Right atrium auricular region (tissue), 2 donors: ENCODE results near the gene SNAI1. TPM values are rescaled to one million over a fixed set of nuclear protein-coding genes. Genes with fewer than 3 reads are reported as not detected.
"Not testable (repeated sequence)": the region's sequence is repeated elsewhere in the genome, so short reads cannot be mapped to it uniquely, and the experiment has no call there.

ENCODE experiments used
- DNase-seq: peaks from one replicate; pipeline ENCODE4 v3.0.0-alpha.2; 2019; ENCODE audit warnings: low spot score
- H3K27ac ChIP-seq, 2 donors: fragments of 200-600 bp; sonication (generic); 1 replicate in 1 of 2; 2 replicates in 1 of 2; pipeline ENCODE4 v1.5.1; 2016 to 2019
- H3K27me3 ChIP-seq, 2 donors: fragments of 200-600 bp; sonication (generic); one replicate each; pipeline versions ENCODE4 v1.5.1 to v1.6.0; 2017 to 2019
- H3K36me3 ChIP-seq: fragments of 200-600 bp; sonication (generic); one replicate; pipeline ENCODE4 v1.5.1; 2016
- H3K4me1 ChIP-seq, 2 donors: fragments of 200-600 bp; sonication (generic); one replicate each; pipeline versions ENCODE4 v1.5.1 to v1.6.0; 2017 to 2019
- H3K4me3 ChIP-seq, 2 donors: fragments of 200-600 bp; sonication (generic); 1 replicate in 1 of 2; 2 replicates in 1 of 2; pipeline ENCODE4 v1.5.1; 2017 to 2019; ENCODE audit warnings: mild to moderate bottlenecking in 1 of 2, moderate library complexity in 1 of 2
- H3K9me3 ChIP-seq, 2 donors: fragments of 200-600 bp; sonication (generic); one replicate each; pipeline ENCODE4 v1.5.1; 2019
- total RNA-seq, 2 donors: library from RNA; depleted of rRNA; stranded (reverse); fragments of >200 nt; gene quantifications; one replicate each; pipeline ENCODE4 v1.1.0, GENCODE V29; 2016
- TF ChIP-seq, protein P1 (sequence below), 2 donors: fragments of 200-600 bp; sonication (generic); IDR thresholded peaks; one replicate each; pipeline ENCODE4 v1.5.1; 2019; ENCODE audit warnings: antibody characterized with exemption in 2 of 2

SNAI1 gene
- total RNA-seq, 2 donors from 2014 or later: 4.3 to 4.4 TPM

DNA sequence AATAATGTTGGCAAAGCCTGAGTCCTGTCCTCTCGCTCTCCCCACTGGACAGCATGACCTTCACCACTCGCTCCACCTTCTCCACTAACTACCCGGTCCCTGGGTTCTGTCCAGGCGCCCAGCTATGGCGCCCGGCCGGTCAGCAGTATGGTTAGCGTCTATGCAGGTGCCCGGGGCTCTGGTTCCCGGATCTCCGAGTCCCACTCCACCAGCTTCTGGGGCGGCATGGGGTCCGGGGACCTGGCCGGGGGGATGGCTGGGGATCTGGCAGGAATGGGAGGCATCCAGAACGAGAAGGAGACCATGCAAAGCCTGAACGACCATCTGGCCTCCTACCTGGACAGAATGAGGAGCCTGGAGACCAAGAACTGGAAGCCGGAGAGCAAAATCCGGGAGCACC, 26.1 kb upstream of the SNAI1 start:
- H3K4me1 ChIP-seq: peaks cover 0 to 11% of the 10 kb centered on the region in 2 donors
- no peak overlapping the region for H3K27ac ChIP-seq
- no peak for DNase-seq
- no peak overlapping the region for H3K4me3 ChIP-seq
- peaks cover 46% of the 10 kb centered on the region for H3K36me3 ChIP-seq
- no peaks in the 10 kb centered on the region for H3K27me3 ChIP-seq
- TF ChIP-seq, protein P1, sequence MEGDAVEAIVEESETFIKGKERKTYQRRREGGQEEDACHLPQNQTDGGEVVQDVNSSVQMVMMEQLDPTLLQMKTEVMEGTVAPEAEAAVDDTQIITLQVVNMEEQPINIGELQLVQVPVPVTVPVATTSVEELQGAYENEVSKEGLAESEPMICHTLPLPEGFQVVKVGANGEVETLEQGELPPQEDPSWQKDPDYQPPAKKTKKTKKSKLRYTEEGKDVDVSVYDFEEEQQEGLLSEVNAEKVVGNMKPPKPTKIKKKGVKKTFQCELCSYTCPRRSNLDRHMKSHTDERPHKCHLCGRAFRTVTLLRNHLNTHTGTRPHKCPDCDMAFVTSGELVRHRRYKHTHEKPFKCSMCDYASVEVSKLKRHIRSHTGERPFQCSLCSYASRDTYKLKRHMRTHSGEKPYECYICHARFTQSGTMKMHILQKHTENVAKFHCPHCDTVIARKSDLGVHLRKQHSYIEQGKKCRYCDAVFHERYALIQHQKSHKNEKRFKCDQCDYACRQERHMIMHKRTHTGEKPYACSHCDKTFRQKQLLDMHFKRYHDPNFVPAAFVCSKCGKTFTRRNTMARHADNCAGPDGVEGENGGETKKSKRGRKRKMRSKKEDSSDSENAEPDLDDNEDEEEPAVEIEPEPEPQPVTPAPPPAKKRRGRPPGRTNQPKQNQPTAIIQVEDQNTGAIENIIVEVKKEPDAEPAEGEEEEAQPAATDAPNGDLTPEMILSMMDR (IDR thresholded peaks at IDR 0.05): no peak
- H3K9me3 ChIP-seq: no peaks in the 10 kb centered on the region

DNA sequence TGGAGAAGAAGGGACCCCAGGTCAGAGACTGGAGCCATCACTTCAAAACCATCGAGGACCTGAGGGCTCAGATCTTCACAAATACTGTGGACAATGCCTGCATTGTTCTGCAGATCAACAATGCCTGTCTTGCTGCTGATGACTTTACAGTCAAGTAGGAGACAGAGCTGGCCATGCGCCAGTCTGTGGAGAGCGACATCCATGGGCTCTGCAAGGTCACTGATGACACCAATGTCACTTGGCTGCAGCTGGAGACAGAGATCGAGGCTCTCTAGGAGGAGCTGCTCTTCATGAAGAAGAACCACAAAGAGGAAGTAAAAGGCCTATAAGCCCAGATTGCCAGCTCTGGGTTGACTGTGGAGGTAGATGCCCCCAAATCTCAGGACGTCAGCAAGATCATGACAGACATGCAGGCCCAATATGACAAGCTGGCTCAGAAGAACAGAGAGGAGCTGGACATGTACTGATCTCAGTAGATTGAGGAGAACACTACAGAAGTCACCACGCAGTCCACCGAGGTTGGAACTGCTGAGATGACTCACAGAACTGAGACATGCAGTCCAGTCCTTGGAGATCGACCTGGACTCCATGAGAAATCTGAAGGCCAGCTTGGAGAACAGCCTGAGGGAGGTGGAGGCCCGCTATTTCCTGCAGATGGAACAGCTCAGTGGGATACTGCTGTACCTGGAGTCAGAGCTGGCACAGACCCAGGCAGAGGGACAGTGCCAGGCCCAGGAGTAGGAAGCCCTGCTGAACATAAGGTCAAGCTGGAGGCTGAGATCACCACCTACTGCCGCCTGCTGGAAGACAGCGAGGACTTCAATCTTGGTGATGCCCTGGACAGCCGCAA, 25.5 kb upstream of the SNAI1 start:
- H3K36me3 ChIP-seq: peaks cover 40% of the 10 kb centered on the region

DNA sequence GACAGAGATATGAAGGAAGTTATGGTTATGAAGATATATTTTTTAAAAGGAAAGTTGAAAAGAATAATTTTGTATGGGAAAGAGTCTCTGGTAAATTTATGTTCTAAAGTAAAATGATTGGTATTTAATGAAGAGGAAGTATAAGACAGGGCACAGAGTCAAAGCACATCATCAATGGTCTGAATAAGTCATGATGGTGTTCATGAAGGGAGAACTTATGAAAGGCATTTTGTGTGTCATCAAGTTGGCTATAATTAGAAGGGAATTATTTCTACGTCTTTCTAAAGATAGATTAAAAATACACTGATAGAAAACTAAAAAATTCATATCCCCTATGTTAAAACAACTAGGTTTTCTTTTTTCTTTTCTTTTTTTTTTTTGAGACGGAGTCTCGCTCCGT, 21.4 kb upstream of the SNAI1 start:
- no peak overlapping the region for H3K4me3 ChIP-seq
- TF ChIP-seq, protein P1 (IDR thresholded peaks at IDR 0.05): no peak
- H3K27ac ChIP-seq: no peak overlapping the region
- H3K27me3 ChIP-seq: no peaks in the 10 kb centered on the region
- no peak for DNase-seq
- H3K36me3 ChIP-seq: peaks cover 4% of the 10 kb centered on the region
- no peaks in the 10 kb centered on the region for H3K9me3 ChIP-seq
- H3K4me1 ChIP-seq: peaks cover 0 to 10% of the 10 kb centered on the region in 2 donors

More for the DNA sequence above, 25.5 kb upstream of the SNAI1 start:
- not testable (repeated sequence) for H3K27ac ChIP-seq, H3K9me3 ChIP-seq, H3K27me3 ChIP-seq, H3K4me3 ChIP-seq
- peaks cover 0 to 11% of the 10 kb centered on the region in 2 donors for H3K4me1 ChIP-seq
- peak; percentile 64 for DNase-seq

DNA sequence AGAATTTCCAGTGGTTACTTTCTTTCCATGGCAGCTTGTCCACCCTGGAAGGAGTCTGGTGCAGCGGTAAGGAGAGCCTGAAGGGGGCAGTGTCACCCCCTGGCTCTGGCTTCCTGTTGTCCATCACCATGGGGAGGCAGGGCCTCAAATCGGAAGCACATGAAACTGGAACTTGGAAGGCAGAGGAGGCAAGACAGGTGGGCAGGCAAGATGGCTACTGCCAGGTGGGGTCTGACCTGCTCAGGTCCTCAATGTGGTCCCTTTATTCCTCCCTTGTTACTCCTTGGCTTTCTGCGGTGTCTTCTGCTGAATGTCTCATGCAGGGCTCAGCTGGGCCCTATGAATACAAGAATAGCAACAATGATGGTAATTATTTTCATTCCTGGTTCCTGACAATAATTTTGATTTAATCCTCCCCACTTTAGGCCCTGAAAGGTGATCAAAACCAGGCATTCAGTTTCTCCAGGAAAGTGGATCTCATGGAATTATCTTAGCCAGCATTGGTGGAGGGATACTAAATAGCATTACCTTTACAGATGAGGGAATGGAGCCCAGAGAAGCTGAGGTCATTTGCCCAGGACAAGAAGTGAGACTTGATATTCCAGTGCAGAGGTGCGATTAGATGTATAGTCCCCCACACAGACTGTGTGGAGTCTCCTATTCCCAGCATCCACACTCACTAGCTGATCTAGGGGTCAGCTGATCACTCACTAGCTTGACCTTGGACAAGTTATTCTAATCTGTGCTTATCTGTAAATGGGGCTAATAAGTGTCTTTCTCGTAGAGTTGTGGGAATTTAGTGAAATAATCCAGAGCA, 17.6 kb upstream of the SNAI1 start:
- no peaks in the 10 kb centered on the region for H3K36me3 ChIP-seq
- no peak overlapping the region for H3K27ac ChIP-seq

DNA sequence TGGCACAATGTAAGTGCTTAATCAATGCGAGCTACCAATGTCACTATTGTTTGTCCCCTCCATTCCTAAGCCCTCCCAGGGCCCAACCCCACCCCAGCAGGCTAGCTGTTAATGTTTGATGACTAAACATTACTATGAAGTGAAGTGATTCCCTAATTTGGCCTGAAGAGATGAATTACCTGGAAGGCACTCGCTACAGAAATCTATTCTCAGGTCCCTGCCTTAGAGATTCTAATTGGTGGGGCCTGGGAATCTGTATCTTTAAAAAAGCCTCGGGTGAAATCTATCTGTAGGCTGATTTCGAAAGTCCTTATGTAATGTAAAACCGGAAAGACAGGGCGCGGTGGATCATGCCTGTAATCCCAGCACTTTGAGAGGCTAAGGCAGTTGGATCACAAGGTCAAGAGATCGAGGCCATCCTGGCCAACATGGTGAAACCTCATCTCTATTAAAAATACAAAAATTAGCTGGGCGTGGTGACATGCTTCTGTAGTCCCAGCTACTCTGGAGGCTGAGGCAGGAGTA, 16.9 kb upstream of the SNAI1 start:
- Histone ChIP-seq H3K27ac (no peak overlapping the region), H3K4me3 (no peak overlapping the region), H3K36me3 (no peaks in the 10 kb centered on the region), H3K27me3 (no peaks in the 10 kb centered on the region), H3K4me1 (no peaks in the 10 kb centered on the region), H3K9me3 (no peaks in the 10 kb centered on the region)
- DNase-seq: no peak
- TF ChIP-seq, protein P1 (IDR thresholded peaks at IDR 0.05): no peak

More for the DNA sequence above, 17.6 kb upstream of the SNAI1 start:
- TF ChIP-seq, protein P1 (IDR thresholded peaks at IDR 0.05): peak in 1 of 2 donors; percentile 42
- H3K27me3 ChIP-seq: no peaks in the 10 kb centered on the region
- no peaks in the 10 kb centered on the region for H3K9me3 ChIP-seq
- H3K4me3 ChIP-seq: no peak overlapping the region
- no peaks in the 10 kb centered on the region for H3K4me1 ChIP-seq
- no peak for DNase-seq

DNA sequence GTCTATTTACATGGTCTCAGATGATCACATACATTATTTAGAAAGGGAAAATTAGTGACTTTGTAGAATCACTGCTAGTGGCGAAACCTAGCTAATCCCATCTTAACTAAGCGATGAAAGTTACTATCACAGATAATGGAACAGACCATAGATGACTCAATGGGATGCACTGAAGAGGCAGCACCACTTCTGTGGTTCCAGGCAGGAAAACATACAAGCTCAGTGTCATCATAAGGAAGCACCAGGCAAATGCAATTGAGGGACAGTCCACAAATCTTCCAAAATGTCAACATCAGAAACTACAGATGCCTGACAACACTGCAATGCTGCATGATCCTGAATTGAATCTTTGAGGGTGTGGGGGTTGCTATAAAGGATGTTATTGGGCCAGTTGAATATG, 15.9 kb upstream of the SNAI1 start:
- TF ChIP-seq, protein P1 (IDR thresholded peaks at IDR 0.05): no peak
- Histone ChIP-seq H3K36me3 (no peaks in the 10 kb centered on the region), H3K9me3 (no peaks in the 10 kb centered on the region), H3K4me1 (no peaks in the 10 kb centered on the region), H3K4me3 (no peak overlapping the region), H3K27me3 (no peaks in the 10 kb centered on the region), H3K27ac (no peak overlapping the region)
- DNase-seq: no peak
